HCT116 (cell line): ENCODE results near the gene SEPTIN8. TPM values are rescaled to one million over a fixed set of nuclear protein-coding genes. Genes with fewer than 3 reads are reported as not detected.
A peak's percentile ranks its signal among the peaks of the same experiment; 100 is the strongest.

Source experiments
- ATAC-seq: fragments of 200-7000 bp; cut with Tn5 transposase; 2 replicates; pipeline ENCODE4 v1.9.1; 2020; ENCODE audit warnings: mild to moderate bottlenecking, moderate library complexity
- BruUV-seq: library from RNA; stranded (reverse); fragments of 400-500 nt; replicated peaks from 2 replicates; lab custom pipeline; 2021; lab: Mats Ljungman, UMichigan
- CTCF ChIA-PET: fragments of 300-600 bp; sonication (Branson Sonifier 250); formaldehyde crosslinking; loops from one replicate; lab custom pipeline; 2021; ENCODE audit warnings: antibody characterized with exemption; lab: Charles Lee
- POLR2A ChIA-PET: fragments of 300-600, 350-600 bp; sonication (Branson Sonifier 250); formaldehyde crosslinking; loops from one replicate; lab custom pipeline; 2021; ENCODE audit warnings: antibody characterized with exemption; lab: Charles Lee
- RAD21 ChIA-PET, 2 experiments: fragments of 300-600 bp; sonication (Branson Sonifier 250); formaldehyde crosslinking; loops; one replicate each; lab custom pipeline; 2023; ENCODE audit warnings: low total read pairs in 2 of 2; ENCODE audit not compliant: uncharacterized antibody in 2 of 2, unreplicated experiment in 2 of 2, low non-redundant PET in 1 of 2; lab: Charles Lee
- DNase-seq: peaks from one replicate; pipeline ENCODE4 v3.0.0-alpha.2; 2010; ENCODE audit warnings: low read depth, low spot score
- H2AFZ ChIP-seq: fragments of 200-600 bp; shearing (Covaris generic), sonication (generic); 2 replicates; pipeline ENCODE4 v1.6.1; 2017; ENCODE audit warnings: low read depth, mixed run types, mixed read lengths, antibody characterized with exemption, low read length; ENCODE audit not compliant: poor library complexity, severe bottlenecking
- H3K27ac ChIP-seq: 2 replicates; pipeline ENCODE4 v1.5.1; 2012; ENCODE audit warnings: low read depth, low read length
- H3K27me3 ChIP-seq: fragments of 200-600 bp; sonication (generic); 2 replicates; pipeline ENCODE4 v1.6.1; 2016; ENCODE audit warnings: mixed run types, low read length, mixed read lengths; ENCODE audit not compliant: insufficient read depth
- H3K36me3 ChIP-seq, 2 experiments: fragments of 200-500 bp in 1 of 2; fragments of 200-600 bp in 1 of 2; sonication (Bioruptor generic) in 1 of 2; sonication (generic) in 1 of 2; 2 replicates each; pipeline versions ENCODE4 v1.5.1 to v1.6.1; 2014 to 2016; ENCODE audit warnings: low read length in 2 of 2, inconsistent platforms in 1 of 2, mixed read lengths in 1 of 2, mixed run types in 1 of 2; ENCODE audit not compliant: insufficient read depth in 2 of 2, control insufficient read depth in 1 of 2
- H3K4me1 ChIP-seq, 2 experiments: fragments of 200-600 bp in 1 of 2; sonication (generic) in 1 of 2; 2 replicates each; pipeline versions ENCODE4 v1.5.1 to v1.6.1; 2012 to 2017; ENCODE audit warnings: low read length in 2 of 2, inconsistent platforms in 1 of 2, mild to moderate bottlenecking in 1 of 2, mixed read lengths in 1 of 2, mixed run types in 1 of 2, moderate library complexity in 1 of 2; ENCODE audit not compliant: insufficient read depth in 2 of 2, control insufficient read depth in 1 of 2
- H3K4me2 ChIP-seq: fragments of 200-600 bp; sonication (generic); 2 replicates; pipeline ENCODE4 v1.6.1; 2017; ENCODE audit warnings: mixed run types, low read length, mixed read lengths
- H3K4me3 ChIP-seq, 2 experiments: fragments of 200-600 bp in 1 of 2; sonication (generic) in 1 of 2; replicated peaks in 1 of 2; 2 replicates each; pipeline ENCODE4 v1.5.1; 2011 to 2016; ENCODE audit warnings: low read length in 2 of 2, control low read depth in 1 of 2, low read depth in 1 of 2, mild to moderate bottlenecking in 1 of 2, mixed read lengths in 1 of 2, mixed run types in 1 of 2
- H3K79me2 ChIP-seq: fragments of 200-600 bp; sonication (generic); 2 replicates; pipeline ENCODE4 v1.6.1; 2017; ENCODE audit warnings: mild to moderate bottlenecking, mixed run types, low read length, moderate library complexity, mixed read lengths; ENCODE audit not compliant: insufficient read depth
- H3K9ac ChIP-seq: fragments of 200-600 bp; sonication (generic); 2 replicates; pipeline ENCODE4 v1.6.1; 2016; ENCODE audit warnings: low read length, mixed read lengths
- H3K9me2 ChIP-seq: fragments of 200-600 bp; sonication (generic), shearing (Covaris generic); 2 replicates; pipeline ENCODE4 v1.6.1; 2017; ENCODE audit warnings: mixed run types, mild to moderate bottlenecking, moderate library complexity; ENCODE audit not compliant: insufficient read depth
- H3K9me3 ChIP-seq, 2 experiments: fragments of 200-500 bp in 1 of 2; fragments of 200-600 bp in 1 of 2; sonication (Bioruptor generic) in 1 of 2; sonication (generic) in 1 of 2; 2 replicates each; pipeline ENCODE4 v1.6.1; 2014 to 2017; ENCODE audit warnings: low read length in 2 of 2, mixed read lengths in 2 of 2, inconsistent platforms in 1 of 2, low read depth in 1 of 2, mild to moderate bottlenecking in 1 of 2, mixed run types in 1 of 2, moderate library complexity in 1 of 2; ENCODE audit not compliant: control insufficient read depth in 1 of 2, insufficient read depth in 1 of 2
- H4K20me1 ChIP-seq: fragments of 200-600 bp; sonication (generic), shearing (Covaris generic); 2 replicates; pipeline ENCODE4 v1.6.1; 2017; ENCODE audit warnings: mixed run types, mild to moderate bottlenecking, moderate library complexity; ENCODE audit not compliant: insufficient read depth
- EZH2 ChIP-seq: fragments of 200-600 bp; sonication (generic); IDR thresholded peaks from 2 replicates; pipeline ENCODE4 v1.6.1; 2017; ENCODE audit warnings: antibody characterized with exemption, mixed run types
- EZH2phosphoT487 ChIP-seq: fragments of 200-600 bp; IDR thresholded peaks from 2 replicates; pipeline ENCODE4 v1.6.1; 2018; ENCODE audit warnings: antibody characterized with exemption, borderline replicate concordance
- RAD21 ChIP-seq: IDR thresholded peaks from 2 replicates; pipeline ENCODE4 v1.6.1; 2012; ENCODE audit warnings: low read depth, mild to moderate bottlenecking
- ZNF274 ChIP-seq: fragments of 200-500 bp; sonication (Bioruptor generic); IDR thresholded peaks from 2 replicates; pipeline ENCODE4 v1.6.1; 2014; ENCODE audit warnings: mild to moderate bottlenecking, low read depth, low read length, inconsistent platforms
- intact Hi-C: fragments of 100-400 bp; cut with micrococcal nuclease; formaldehyde crosslinking; loops from 2 replicates; pipeline ENCODE4 v1.10.0; 2022
- total RNA-seq: library from RNA; stranded (reverse); gene quantifications from one replicate; pipeline ENCODE4 v1.2.1, GENCODE V29; 2021; ENCODE audit not compliant: unreplicated experiment
- TF ChIP-seq, protein P1 (sequence below), 3 experiments: fragments of 200-600 bp in 1 of 3; sonication (generic) in 1 of 3; IDR thresholded peaks in 2 of 3; conservative IDR thresholded peaks in 1 of 3; 2 replicates each; pipeline ENCODE4 v1.5.1; 2012 to 2017; ENCODE audit warnings: low read depth in 2 of 3, low read length in 2 of 3, antibody characterized with exemption in 1 of 3, borderline replicate concordance in 1 of 3, control low read depth in 1 of 3, mild to moderate bottlenecking in 1 of 3, mixed read lengths in 1 of 3, mixed run types in 1 of 3, moderate library complexity in 1 of 3; ENCODE audit not compliant: insufficient read depth in 1 of 3

Gene SEPTIN8
- total RNA-seq, 1 experiment from 2014 or later: 34.6 TPM

DNA sequence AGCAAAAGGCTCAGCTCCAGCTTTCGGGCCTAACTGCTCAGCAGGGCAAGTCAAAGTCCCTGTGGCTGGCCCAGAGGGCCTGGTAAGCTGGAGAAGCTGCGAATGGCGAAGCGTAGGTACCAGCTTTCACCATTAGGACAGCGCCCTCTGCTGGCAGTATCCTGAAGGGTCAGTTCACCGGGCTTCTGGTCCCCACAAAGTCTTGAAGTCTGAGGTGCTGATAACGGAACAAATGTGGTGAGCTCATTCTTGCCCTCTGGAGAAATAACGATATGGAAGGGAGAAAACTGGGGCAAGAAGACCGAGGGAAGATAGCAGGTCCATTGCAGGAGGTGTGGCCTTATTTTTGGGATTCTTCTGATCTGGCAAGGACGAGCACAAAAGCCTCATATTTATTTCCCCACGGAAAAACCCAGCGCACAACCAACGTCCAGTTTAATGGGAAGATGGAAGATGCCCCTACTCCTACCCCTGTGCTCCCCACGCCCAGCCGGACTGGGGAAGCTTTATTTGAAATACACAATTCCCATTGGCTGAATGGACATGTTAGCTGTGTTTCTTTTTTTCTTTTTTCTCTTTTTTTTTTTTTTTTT is 43.2 kb upstream of the SEPTIN8 start:
- Histone ChIP-seq H3K4me3 (no peak overlapping the region), H3K9ac (no peak overlapping the region), H4K20me1 (no peaks in the 10 kb centered on the region), H3K4me1 (peaks cover 0 to 11% of the 10 kb centered on the region in 2 experiments; a peak in 1 of 4 replicates), H3K9me2 (no peaks in the 10 kb centered on the region), H3K27ac (no peak overlapping the region), H3K27me3 (no peaks in the 10 kb centered on the region), H3K4me2 (peak overlapping the region; percentile 44), H3K79me2 (no peaks in the 10 kb centered on the region), H3K9me3 (no peaks in the 10 kb centered on the region), H3K36me3 (no peaks in the 10 kb centered on the region), H2AFZ (peak overlapping the region; percentile 66)
- ATAC-seq (peak; percentile 94), DNase-seq (peak; percentile 81)
- POLR2A ChIA-PET: interaction anchor here (0.8 to 1.4 kb wide), 2 partner anchors 65 to 83 kb away, joined by 4 read pairs; partner anchors contain the start of gene KIF3A
- intact Hi-C loops: loop anchor here (1.0 to 2.0 kb wide), 5 partner anchors 67 to 433 kb away; no protein-coding TSS in a partner anchor
- CTCF ChIA-PET: interaction anchor here (0.6 to 3.9 kb wide), 32 partner anchors 10 to 451 kb away, joined by 3 to 69 read pairs (median 4); partner anchors contain the start of genes CCNI2, GDF9, KIF3A and SHROOM1
- no peak for TF ChIP-seq ZNF274
- TF ChIP-seq, protein P1, sequence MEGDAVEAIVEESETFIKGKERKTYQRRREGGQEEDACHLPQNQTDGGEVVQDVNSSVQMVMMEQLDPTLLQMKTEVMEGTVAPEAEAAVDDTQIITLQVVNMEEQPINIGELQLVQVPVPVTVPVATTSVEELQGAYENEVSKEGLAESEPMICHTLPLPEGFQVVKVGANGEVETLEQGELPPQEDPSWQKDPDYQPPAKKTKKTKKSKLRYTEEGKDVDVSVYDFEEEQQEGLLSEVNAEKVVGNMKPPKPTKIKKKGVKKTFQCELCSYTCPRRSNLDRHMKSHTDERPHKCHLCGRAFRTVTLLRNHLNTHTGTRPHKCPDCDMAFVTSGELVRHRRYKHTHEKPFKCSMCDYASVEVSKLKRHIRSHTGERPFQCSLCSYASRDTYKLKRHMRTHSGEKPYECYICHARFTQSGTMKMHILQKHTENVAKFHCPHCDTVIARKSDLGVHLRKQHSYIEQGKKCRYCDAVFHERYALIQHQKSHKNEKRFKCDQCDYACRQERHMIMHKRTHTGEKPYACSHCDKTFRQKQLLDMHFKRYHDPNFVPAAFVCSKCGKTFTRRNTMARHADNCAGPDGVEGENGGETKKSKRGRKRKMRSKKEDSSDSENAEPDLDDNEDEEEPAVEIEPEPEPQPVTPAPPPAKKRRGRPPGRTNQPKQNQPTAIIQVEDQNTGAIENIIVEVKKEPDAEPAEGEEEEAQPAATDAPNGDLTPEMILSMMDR (IDR thresholded peaks at IDR 0.05 in 2 of 3, conservative IDR thresholded peaks at IDR 0.05 in 1 of 3; ENCODE audit: borderline replicate concordance in 1 of 3, insufficient read depth in 1 of 3, low read depth in 2 of 3, low read length in 2 of 3): peak; percentile 90 to 94 (median 91)
- no peak for TF ChIP-seq EZH2
- TF ChIP-seq EZH2phosphoT487: no peak
- TF ChIP-seq RAD21: peak; percentile 95
- no TSS peak for BruUV-seq
- RAD21 ChIA-PET: interaction anchor here (0.7 to 1.3 kb wide), 9 partner anchors 13 to 314 kb away, joined by 3 to 8 read pairs (median 4); no protein-coding TSS in a partner anchor
